CD4-positive, alpha-beta T cell (primary cell): Measurements from ENCODE around the gene MPG. TPM values are rescaled to one million over a fixed set of nuclear protein-coding genes. Genes with fewer than 3 reads are reported as not detected.

Experiments used
- ATAC-seq: fragments of 200-7000 bp; cut with Tn5 transposase; one replicate; pipeline ENCODE4 v1.10.0; 2022; ENCODE audit warnings: mild to moderate bottlenecking; ENCODE audit not compliant: poor library complexity
- CTCF ChIA-PET: fragments of 350-600 bp; sonication (Branson Sonifier 250); formaldehyde crosslinking; loops from one replicate; lab custom pipeline; 2021; ENCODE audit warnings: antibody characterized with exemption, inconsistent platforms; lab: Charles Lee
- POLR2A ChIA-PET: fragments of 350-600 bp; sonication (Branson Sonifier 250); formaldehyde crosslinking; loops from one replicate; lab custom pipeline; 2021; ENCODE audit warnings: antibody characterized with exemption, inconsistent platforms; lab: Charles Lee
- DNase-seq, 14 experiments: peaks; one replicate each; pipeline ENCODE4 v3.0.0-alpha.2; 2013 to 2020; ENCODE audit warnings: mixed read lengths in 2 of 14
- H3K27ac ChIP-seq, 2 donors: one replicate each; pipeline versions ENCODE4 v1.5.1 to v1.7.0; 2013; ENCODE audit warnings: low read length in 2 of 2, low read depth in 1 of 2, mild to moderate bottlenecking in 1 of 2
- H3K27me3 ChIP-seq, 2 experiments: 1 replicate in 1 of 2; 2 replicates in 1 of 2; pipeline versions ENCODE4 v1.6.1 to v1.7.0; 2013; ENCODE audit warnings: low read length in 2 of 2, control low read depth in 1 of 2, mild to moderate bottlenecking in 1 of 2, moderate library complexity in 1 of 2; ENCODE audit not compliant: insufficient read depth in 2 of 2, control insufficient read depth in 1 of 2
- H3K36me3 ChIP-seq: one replicate; pipeline ENCODE4 v1.6.1; 2013; ENCODE audit warnings: low read length, control low read depth; ENCODE audit not compliant: insufficient read depth
- H3K4me1 ChIP-seq: one replicate; pipeline ENCODE4 v1.6.1; 2013; ENCODE audit warnings: low read length, control low read depth; ENCODE audit not compliant: insufficient read depth
- H3K4me3 ChIP-seq: one replicate; pipeline ENCODE4 v1.5.1; 2013; ENCODE audit warnings: mild to moderate bottlenecking, low read length, moderate library complexity
- H3K9me3 ChIP-seq, 2 experiments: 1 replicate in 1 of 2; 2 replicates in 1 of 2; pipeline versions ENCODE4 v1.6.1 to v1.7.0; 2013; ENCODE audit warnings: low read length in 2 of 2, mild to moderate bottlenecking in 2 of 2, control low read depth in 1 of 2, moderate library complexity in 1 of 2; ENCODE audit not compliant: control insufficient read depth in 1 of 2, insufficient read depth in 1 of 2
- H3K27ac Mint-ChIP-seq: one replicate; pipeline ENCODE4 v1.8.0; 2020; ENCODE audit warnings: mixed read lengths
- H3K27me3 Mint-ChIP-seq: one replicate; pipeline ENCODE4 v1.8.0; 2021; ENCODE audit warnings: mixed read lengths
- H3K36me3 Mint-ChIP-seq: one replicate; pipeline ENCODE4 v1.8.0; 2021; ENCODE audit warnings: low read depth, mixed read lengths
- H3K4me1 Mint-ChIP-seq: one replicate; pipeline ENCODE4 v1.8.0; 2021; ENCODE audit warnings: low read depth, mixed read lengths
- H3K4me3 Mint-ChIP-seq: one replicate; pipeline ENCODE4 v1.8.0; 2020; ENCODE audit warnings: mild to moderate bottlenecking, mixed read lengths
- H3K9me3 Mint-ChIP-seq: one replicate; pipeline ENCODE4 v1.8.0; 2020; ENCODE audit warnings: mixed read lengths
- CTCF ChIP-seq: fragments of 200-600 bp; IDR thresholded peaks from one replicate; pipeline ENCODE4 v1.8.0; 2022; ENCODE audit warnings: antibody characterized with exemption, mild to moderate bottlenecking
- intact Hi-C, 2 experiments: fragments of 100-400 bp; cut with DNase I in 1 of 2; cut with micrococcal nuclease in 1 of 2; formaldehyde crosslinking; loops; one replicate each; pipeline versions ENCODE4 v1.15.1 to v1.9.0; 2023 to 2025; cut with DNase I, micrococcal nuclease
- total RNA-seq, 174 experiments: library from RNA in 2 of 174; stranded (reverse) in 2 of 174; gene quantifications; one replicate each; pipeline ENCODE4 v1.2.3 and lab custom pipeline; 2021 to 2026

Gene MPG
- total RNA-seq, 2 experiments from 2014 or later = 14.1 to 17.1 TPM

GRCh38 chr16:91484-91883 is 13.5 kb downstream of the MPG start:
- H3K9me3 ChIP-seq = no peaks in the 10 kb centered on the region
- H3K27me3 ChIP-seq = no peaks in the 10 kb centered on the region
- Mint-ChIP-seq H3K4me1 (no peaks in the 10 kb centered on the region), H3K36me3 (peaks cover 12% of the 10 kb centered on the region), H3K27me3 (no peaks in the 10 kb centered on the region), H3K9me3 (no peaks in the 10 kb centered on the region), H3K27ac (no peak overlapping the region), H3K4me3 (no peak overlapping the region)
- no peak overlapping the region for H3K4me3 ChIP-seq
- peaks cover 24% of the 10 kb centered on the region for H3K36me3 ChIP-seq
- H3K27ac ChIP-seq = no peak overlapping the region
- no peak for ATAC-seq
- POLR2A ChIA-PET = no interaction called here
- intact Hi-C loops = no loop called here
- no peak for DNase-seq
- no peak for TF ChIP-seq CTCF
- CTCF ChIA-PET = interaction anchor here (1.1 to 1.4 kb wide), 2 partner anchors 15 to 26 kb away, joined by 4 to 6 read pairs; no protein-coding TSS in a partner anchor
- no peaks in the 10 kb centered on the region for H3K4me1 ChIP-seq

GRCh38 chr16:92431-93339 is 14.7 kb downstream of the MPG start:
- ATAC-seq (no peak), DNase-seq (no peak)
- Mint-ChIP-seq H3K9me3 (no peaks in the 10 kb centered on the region), H3K4me3 (no peak overlapping the region), H3K27me3 (no peaks in the 10 kb centered on the region), H3K36me3 (peaks cover 20% of the 10 kb centered on the region), H3K27ac (no peak overlapping the region), H3K4me1 (peaks cover 6% of the 10 kb centered on the region)
- no peak overlapping the region for H3K4me3 ChIP-seq
- peaks cover 9% of the 10 kb centered on the region for H3K4me1 ChIP-seq
- H3K27me3 ChIP-seq = no peaks in the 10 kb centered on the region
- TF ChIP-seq CTCF = no peak
- ChIA-PET CTCF (no interaction called here), POLR2A (no interaction called here)
- no peak overlapping the region for H3K27ac ChIP-seq
- H3K9me3 ChIP-seq = no peaks in the 10 kb centered on the region
- peaks cover 19% of the 10 kb centered on the region for H3K36me3 ChIP-seq
- intact Hi-C loops = no loop called here

DNA sequence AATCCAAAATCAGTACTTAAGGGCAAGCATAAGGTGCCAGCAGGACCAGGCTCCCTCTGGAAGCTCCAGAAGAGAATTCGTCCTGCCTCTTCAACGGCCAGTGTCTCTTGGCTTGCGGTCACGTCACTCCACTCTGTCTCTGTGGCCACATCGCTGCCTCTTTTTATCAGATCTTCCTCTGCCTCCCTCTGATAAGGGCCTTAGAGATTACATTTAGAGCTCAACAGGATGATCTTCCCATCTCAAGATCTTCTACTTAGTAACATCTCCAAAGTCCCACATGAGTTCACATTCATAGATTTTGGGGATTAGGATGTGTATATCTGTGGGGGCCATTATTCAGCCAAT is 16.9 kb downstream of the MPG start:
- Mint-ChIP-seq H3K27ac (no peak overlapping the region), H3K4me3 (no peak overlapping the region), H3K36me3 (peaks cover 20% of the 10 kb centered on the region), H3K9me3 (no peaks in the 10 kb centered on the region), H3K27me3 (no peaks in the 10 kb centered on the region), H3K4me1 (peaks cover 6% of the 10 kb centered on the region)
- Histone ChIP-seq H3K27ac (no peak overlapping the region), H3K4me3 (no peak overlapping the region), H3K4me1 (peaks cover 9% of the 10 kb centered on the region), H3K27me3 (no peaks in the 10 kb centered on the region), H3K9me3 (no peaks in the 10 kb centered on the region), H3K36me3 (peaks cover 11% of the 10 kb centered on the region)
- no peak for TF ChIP-seq CTCF
- POLR2A ChIA-PET = no interaction called here
- no peak for ATAC-seq
- intact Hi-C loops = no loop called here
- DNase-seq = no peak
- CTCF ChIA-PET = interaction anchor here (4.2 kb wide), 1 partner anchor 30 kb away, joined by 105 read pairs; no protein-coding TSS in a partner anchor
